ENCODE results near the gene TGFBR2.

Gene TGFBR2

GRCh38 chr3:30648670-30649357, 42.4 kb downstream of the TGFBR2 start:
- Histone ChIP-seq H3K4me1 (ENCODE audit: low read depth, poor library complexity, severe bottlenecking) (peaks cover 4% of the 10 kb centered on the region), H3K9ac (no peak overlapping the region), H3K79me2 (ENCODE audit: insufficient read depth, low read depth) (no peaks in the 10 kb centered on the region), H3K4me3 (IDR thresholded peaks at IDR 0.05; ENCODE audit: insufficient read depth, low read depth, low read length) (no peak overlapping the region), H3K27me3 (ENCODE audit: insufficient read depth, low read depth) (no peaks in the 10 kb centered on the region), H4K20me1 (ENCODE audit: insufficient read depth) (no peaks in the 10 kb centered on the region), H3K27ac (no peak overlapping the region), H2AFZ (ENCODE audit: low read depth) (no peak overlapping the region), H3K36me3 (ENCODE audit: insufficient read depth) (no peaks in the 10 kb centered on the region), H3K4me2 (no peak overlapping the region)
- no peak for TF ChIP-seq CTCF (conservative IDR thresholded peaks at IDR 0.05; ENCODE audit: low read depth, low read length)

- peaks cover 13% of the 10 kb centered on the region for H3K4me1 ChIP-seq (ENCODE audit: low read depth, poor library complexity, severe bottlenecking)
- no peak overlapping the region for H3K27ac ChIP-seq
- H4K20me1 ChIP-seq (ENCODE audit: insufficient read depth) = no peaks in the 10 kb centered on the region
- H3K4me2 ChIP-seq = no peak overlapping the region
- no peak overlapping the region for H2AFZ ChIP-seq (ENCODE audit: low read depth)
- H3K27me3 ChIP-seq (ENCODE audit: insufficient read depth, low read depth) = no peaks in the 10 kb centered on the region
- no peaks in the 10 kb centered on the region for H3K36me3 ChIP-seq (ENCODE audit: insufficient read depth)
- H3K79me2 ChIP-seq (ENCODE audit: insufficient read depth, low read depth) = no peaks in the 10 kb centered on the region
- no peak overlapping the region for H3K9ac ChIP-seq
- TF ChIP-seq CTCF (conservative IDR thresholded peaks at IDR 0.05; ENCODE audit: low read depth, low read length) = no peak
- no peak overlapping the region for H3K4me3 ChIP-seq (IDR thresholded peaks at IDR 0.05; ENCODE audit: insufficient read depth, low read depth, low read length)
Measured at GRCh38 chr3:30649572-30650318, 43.3 kb downstream of the TGFBR2 start.

GRCh38 chr3:30650348-30650995, 44.1 kb downstream of the TGFBR2 start:
- Histone ChIP-seq H3K9ac (no peak overlapping the region), H4K20me1 (ENCODE audit: insufficient read depth) (no peaks in the 10 kb centered on the region), H2AFZ (ENCODE audit: low read depth) (no peak overlapping the region), H3K27me3 (ENCODE audit: insufficient read depth, low read depth) (no peaks in the 10 kb centered on the region), H3K27ac (no peak overlapping the region), H3K79me2 (ENCODE audit: insufficient read depth, low read depth) (no peaks in the 10 kb centered on the region), H3K4me3 (IDR thresholded peaks at IDR 0.05; ENCODE audit: insufficient read depth, low read depth, low read length) (no peak overlapping the region), H3K36me3 (ENCODE audit: insufficient read depth) (no peaks in the 10 kb centered on the region), H3K4me1 (ENCODE audit: low read depth, poor library complexity, severe bottlenecking) (peaks cover 20% of the 10 kb centered on the region), H3K4me2 (no peak overlapping the region)
- no peak for TF ChIP-seq CTCF (conservative IDR thresholded peaks at IDR 0.05; ENCODE audit: low read depth, low read length)

- H3K4me2 ChIP-seq = peak overlapping the region; percentile 33
- no peak for TF ChIP-seq CTCF (conservative IDR thresholded peaks at IDR 0.05; ENCODE audit: low read depth, low read length)
- H3K27ac ChIP-seq = no peak overlapping the region
- no peak overlapping the region for H3K9ac ChIP-seq
- H3K36me3 ChIP-seq (ENCODE audit: insufficient read depth) = no peaks in the 10 kb centered on the region
- no peak overlapping the region for H3K4me3 ChIP-seq (IDR thresholded peaks at IDR 0.05; ENCODE audit: insufficient read depth, low read depth, low read length)
- H2AFZ ChIP-seq (ENCODE audit: low read depth) = no peak overlapping the region
- H3K27me3 ChIP-seq (ENCODE audit: insufficient read depth, low read depth) = no peaks in the 10 kb centered on the region
- H3K79me2 ChIP-seq (ENCODE audit: insufficient read depth, low read depth) = no peaks in the 10 kb centered on the region
- no peaks in the 10 kb centered on the region for H4K20me1 ChIP-seq (ENCODE audit: insufficient read depth)
- peaks cover 56% of the 10 kb centered on the region for H3K4me1 ChIP-seq (ENCODE audit: low read depth, poor library complexity, severe bottlenecking)
Measured at GRCh38 chr3:30654269-30654668, 47.9 kb downstream of the TGFBR2 start.
